Body of pancreas (tissue), 4 donors: ENCODE measurements around the gene GABPA.

ENCODE experiments used
- POLR2A ChIP-seq, 3 donors: fragments of 450-650 bp; IDR thresholded peaks; one replicate each; pipeline ENCODE4 v1.6.1; 2016; ENCODE audit warnings: antibody characterized with exemption in 3 of 3, mild to moderate bottlenecking in 2 of 3
- TF ChIP-seq, protein P1 (sequence below), 7 experiments: fragments of 450-650 bp in 4 of 7; fragments of 200-600 bp in 3 of 7; sonication (generic) in 3 of 7; IDR thresholded peaks; one replicate each; pipeline ENCODE4 v1.5.1; 2016 to 2019; ENCODE audit warnings: antibody characterized with exemption in 7 of 7

DNA sequence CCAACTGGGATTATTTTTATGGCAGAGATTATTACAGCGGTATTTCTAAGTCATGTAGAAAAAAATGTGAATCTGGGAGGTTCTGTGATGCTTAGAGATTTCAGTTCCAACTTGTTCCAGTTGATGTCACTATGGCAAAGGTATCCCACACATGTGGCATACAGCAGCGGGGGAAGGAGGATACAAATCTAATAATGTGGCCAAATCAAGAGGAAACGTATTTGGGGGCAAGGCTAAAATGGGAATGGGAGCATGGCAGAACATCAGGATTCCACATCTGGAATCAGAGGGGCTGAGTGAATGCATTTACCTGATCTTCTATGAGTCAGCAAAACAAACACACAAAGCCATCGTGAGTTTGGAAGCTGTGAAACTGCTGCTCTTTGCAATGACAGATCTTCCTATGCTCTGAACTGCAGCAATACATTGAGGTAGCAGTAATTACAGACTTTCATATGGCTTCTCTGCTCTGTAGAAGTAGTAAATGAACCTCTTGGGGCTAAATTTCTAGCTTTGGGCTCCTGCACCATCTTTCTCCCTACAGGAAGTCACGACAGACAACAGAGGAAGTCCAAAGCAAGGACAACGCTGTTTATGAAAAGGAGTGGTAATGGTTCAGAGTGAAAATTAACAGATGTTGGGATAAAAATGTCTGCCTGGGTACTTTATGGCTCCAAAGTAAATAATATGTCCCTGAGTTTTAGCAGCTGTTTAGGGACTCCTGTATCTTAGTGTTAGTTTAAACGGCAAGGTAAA is 55.5 kb downstream of the GABPA start:
- peak in 1 of 3 donors; percentile 13 for TF ChIP-seq POLR2A (IDR thresholded peaks at IDR 0.05)
- TF ChIP-seq, protein P1, sequence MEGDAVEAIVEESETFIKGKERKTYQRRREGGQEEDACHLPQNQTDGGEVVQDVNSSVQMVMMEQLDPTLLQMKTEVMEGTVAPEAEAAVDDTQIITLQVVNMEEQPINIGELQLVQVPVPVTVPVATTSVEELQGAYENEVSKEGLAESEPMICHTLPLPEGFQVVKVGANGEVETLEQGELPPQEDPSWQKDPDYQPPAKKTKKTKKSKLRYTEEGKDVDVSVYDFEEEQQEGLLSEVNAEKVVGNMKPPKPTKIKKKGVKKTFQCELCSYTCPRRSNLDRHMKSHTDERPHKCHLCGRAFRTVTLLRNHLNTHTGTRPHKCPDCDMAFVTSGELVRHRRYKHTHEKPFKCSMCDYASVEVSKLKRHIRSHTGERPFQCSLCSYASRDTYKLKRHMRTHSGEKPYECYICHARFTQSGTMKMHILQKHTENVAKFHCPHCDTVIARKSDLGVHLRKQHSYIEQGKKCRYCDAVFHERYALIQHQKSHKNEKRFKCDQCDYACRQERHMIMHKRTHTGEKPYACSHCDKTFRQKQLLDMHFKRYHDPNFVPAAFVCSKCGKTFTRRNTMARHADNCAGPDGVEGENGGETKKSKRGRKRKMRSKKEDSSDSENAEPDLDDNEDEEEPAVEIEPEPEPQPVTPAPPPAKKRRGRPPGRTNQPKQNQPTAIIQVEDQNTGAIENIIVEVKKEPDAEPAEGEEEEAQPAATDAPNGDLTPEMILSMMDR (IDR thresholded peaks at IDR 0.05) = peak in 5 of 7 experiments; percentile 23 to 45 (median 44)
